IPS-15b (cell line): ENCODE measurements around the gene SPIB.

Source experiments
- H3K27me3 ChIP-seq: one replicate; pipeline ENCODE4 v1.6.1; 2013; ENCODE audit warnings: low read length; ENCODE audit not compliant: control insufficient read depth, insufficient read depth
- H3K36me3 ChIP-seq: one replicate; pipeline ENCODE4 v1.6.1; 2013; ENCODE audit warnings: low read length; ENCODE audit not compliant: control insufficient read depth, insufficient read depth
- H3K4me1 ChIP-seq: one replicate; pipeline ENCODE4 v1.6.1; 2013; ENCODE audit warnings: mild to moderate bottlenecking, low read length; ENCODE audit not compliant: control insufficient read depth, insufficient read depth
- H3K4me3 ChIP-seq: one replicate; pipeline ENCODE4 v1.5.1; 2013; ENCODE audit warnings: low read depth, low read length
- H3K9ac ChIP-seq: one replicate; pipeline ENCODE4 v1.6.1; 2013; ENCODE audit warnings: low read depth, mild to moderate bottlenecking, low read length
- H3K9me3 ChIP-seq: one replicate; pipeline ENCODE4 v1.6.1; 2013; ENCODE audit warnings: mild to moderate bottlenecking, low read length; ENCODE audit not compliant: control insufficient read depth, insufficient read depth

SPIB gene

DNA sequence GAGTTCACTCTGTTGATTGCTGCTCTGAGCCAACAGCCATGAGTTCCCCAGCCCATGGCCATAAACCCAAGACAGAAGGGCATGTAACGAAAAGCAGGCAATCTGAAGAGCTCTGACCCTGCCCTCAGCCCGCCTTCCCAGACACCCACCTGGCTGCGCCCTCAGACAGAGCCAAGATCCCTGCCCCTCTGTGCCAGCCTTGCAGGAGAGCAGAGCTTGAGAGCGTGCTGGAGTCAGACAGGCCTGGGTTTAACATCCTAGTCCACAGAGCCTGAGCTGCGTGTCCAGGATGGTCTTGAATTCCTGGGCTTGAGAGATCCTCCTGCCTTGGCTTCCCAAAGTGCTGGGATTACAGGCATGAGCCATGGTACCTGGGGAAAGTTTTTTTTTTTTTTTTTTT lies 38.6 kb downstream of the SPIB start:
- H3K9me3 ChIP-seq: no peaks in the 10 kb centered on the region
- H3K36me3 ChIP-seq: peaks cover 2% of the 10 kb centered on the region
- H3K4me3 ChIP-seq: no peak overlapping the region
- H3K4me1 ChIP-seq: no peaks in the 10 kb centered on the region
- H3K27me3 ChIP-seq: peaks cover 13% of the 10 kb centered on the region
- no peak overlapping the region for H3K9ac ChIP-seq

DNA sequence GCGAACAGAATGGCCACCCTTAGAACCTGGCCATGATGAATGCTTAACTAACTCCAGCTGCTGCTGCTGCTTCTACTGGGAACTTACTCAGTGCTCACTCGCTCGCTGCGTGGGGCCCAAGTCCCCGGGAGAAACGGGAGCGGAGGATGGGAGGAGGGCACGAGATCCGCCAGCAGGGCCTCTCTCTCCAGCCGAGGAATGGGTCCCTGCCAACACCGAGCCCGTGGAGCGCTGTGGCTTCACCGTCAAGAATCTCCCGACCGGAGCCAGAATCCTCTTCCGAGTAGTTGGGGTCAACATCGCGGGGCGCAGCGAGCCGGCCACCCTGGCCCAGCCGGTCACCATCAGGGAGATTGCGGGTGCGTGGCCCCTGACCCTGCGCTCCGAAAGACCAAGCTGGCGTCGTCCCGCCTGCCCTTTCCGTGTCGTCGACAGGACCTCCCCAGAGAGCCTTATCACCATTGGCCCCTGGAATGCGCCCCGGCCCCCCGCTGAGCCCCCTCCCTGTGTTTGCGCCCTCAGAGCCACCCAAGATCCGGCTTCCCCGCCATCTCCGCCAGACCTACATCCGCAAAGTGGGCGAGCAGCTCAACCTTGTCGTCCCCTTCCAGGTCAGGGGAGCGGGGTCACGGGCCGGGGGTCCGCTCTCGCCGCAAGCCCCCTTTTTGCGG lies 39.8 kb downstream of the SPIB start:
- no peaks in the 10 kb centered on the region for H3K9me3 ChIP-seq
- peaks cover 2% of the 10 kb centered on the region for H3K36me3 ChIP-seq
- H3K4me3 ChIP-seq: peak overlapping the region; percentile 26
- H3K4me1 ChIP-seq: no peaks in the 10 kb centered on the region
- H3K27me3 ChIP-seq: peaks cover 13% of the 10 kb centered on the region
- no peak overlapping the region for H3K9ac ChIP-seq

DNA sequence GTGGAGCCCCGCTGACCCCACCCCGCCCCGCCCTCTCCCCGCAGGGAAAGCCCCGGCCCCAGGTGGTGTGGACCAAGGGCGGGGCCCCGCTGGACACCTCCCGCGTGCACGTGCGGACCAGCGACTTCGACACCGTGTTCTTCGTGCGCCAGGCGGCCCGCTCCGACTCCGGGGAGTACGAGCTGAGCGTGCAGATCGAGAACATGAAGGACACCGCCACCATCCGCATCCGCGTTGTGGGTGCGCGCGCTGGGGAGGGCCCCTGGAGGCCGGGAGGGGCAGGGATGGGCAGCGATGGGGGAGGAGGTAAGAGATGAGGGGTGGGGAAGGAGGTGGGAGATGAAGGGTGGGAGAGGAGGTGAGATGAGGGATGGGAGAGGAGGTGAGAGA lies 40.3 kb downstream of the SPIB start:
- Histone ChIP-seq H3K27me3 (peaks cover 13% of the 10 kb centered on the region), H3K4me3 (no peak overlapping the region), H3K9ac (no peak overlapping the region), H3K9me3 (no peaks in the 10 kb centered on the region), H3K4me1 (no peaks in the 10 kb centered on the region), H3K36me3 (peaks cover 2% of the 10 kb centered on the region)

DNA sequence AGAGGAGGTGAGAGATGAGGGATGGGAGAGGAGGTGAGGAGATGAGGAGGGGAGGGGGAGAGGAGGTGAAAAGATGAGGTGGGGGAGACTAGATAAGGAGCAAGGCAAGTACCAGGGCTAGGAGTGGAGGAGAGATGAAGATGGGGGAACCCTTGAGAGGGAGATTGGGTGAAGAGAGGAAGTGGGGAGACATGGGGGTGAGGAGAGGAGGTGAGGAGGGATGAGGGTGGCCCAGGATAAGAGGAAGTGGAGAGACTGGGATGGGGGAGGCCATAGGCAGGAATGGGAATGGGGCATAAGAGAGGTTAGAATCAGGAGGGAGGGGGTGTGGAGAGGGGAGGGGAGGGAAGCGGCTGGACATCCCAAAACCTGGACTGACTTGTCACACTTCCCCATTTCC lies 40.9 kb downstream of the SPIB start:
- Histone ChIP-seq H3K9me3 (no peaks in the 10 kb centered on the region), H3K4me3 (no peak overlapping the region), H3K4me1 (no peaks in the 10 kb centered on the region), H3K9ac (no peak overlapping the region), H3K27me3 (peaks cover 13% of the 10 kb centered on the region), H3K36me3 (peaks cover 2% of the 10 kb centered on the region)

GRCh38 chr19:50460161-50460765 lies 41.5 kb downstream of the SPIB start:
- H3K4me3 ChIP-seq: no peak overlapping the region
- H3K27me3 ChIP-seq: peaks cover 13% of the 10 kb centered on the region
- peaks cover 2% of the 10 kb centered on the region for H3K36me3 ChIP-seq
- no peaks in the 10 kb centered on the region for H3K4me1 ChIP-seq
- no peaks in the 10 kb centered on the region for H3K9me3 ChIP-seq
- H3K9ac ChIP-seq: no peak overlapping the region

DNA sequence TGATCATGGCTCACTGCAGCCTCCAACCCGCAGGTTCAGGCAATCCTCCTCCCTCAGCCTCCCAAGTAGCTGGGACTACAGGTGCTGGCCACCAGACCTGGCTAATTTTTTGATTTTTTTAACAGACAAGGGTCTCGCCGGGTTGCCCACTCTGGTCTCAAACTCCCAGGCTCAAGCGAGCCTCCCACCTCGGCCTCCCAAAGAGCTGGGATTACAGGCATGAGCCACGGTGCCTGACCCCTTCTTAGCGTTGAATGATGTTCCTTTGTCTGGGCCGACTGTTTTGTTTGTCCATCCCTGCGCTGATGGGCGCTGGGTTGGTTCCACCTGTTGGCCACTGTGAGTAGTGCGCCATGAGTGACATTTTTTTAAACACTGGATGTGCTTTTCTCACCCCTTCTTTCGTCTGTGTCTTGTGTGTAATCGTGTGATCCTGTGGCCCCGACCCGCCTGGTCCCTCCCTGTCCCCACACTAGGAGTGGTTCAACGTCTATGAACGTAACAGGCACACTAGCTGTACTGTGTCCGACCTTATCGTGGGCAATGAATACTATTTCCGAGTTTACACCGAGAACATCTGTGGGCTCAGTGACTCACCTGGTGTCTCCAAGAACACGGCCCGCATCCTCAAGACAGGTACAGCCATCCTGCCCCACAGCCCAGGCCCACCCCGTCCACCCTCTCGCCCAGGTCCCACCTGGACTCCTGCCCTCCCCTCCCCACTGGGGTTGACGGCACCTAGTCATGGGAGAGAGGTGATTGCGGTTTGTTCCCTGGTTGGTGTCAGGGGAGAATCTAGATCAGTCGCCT lies 42.5 kb downstream of the SPIB start:
- H3K9ac ChIP-seq: no peak overlapping the region

GRCh38 chr19:50462970-50463369 lies 44.2 kb downstream of the SPIB start:
- Histone ChIP-seq H3K4me1 (no peaks in the 10 kb centered on the region), H3K9me3 (no peaks in the 10 kb centered on the region), H3K4me3 (no peak overlapping the region), H3K36me3 (peaks cover 2% of the 10 kb centered on the region), H3K27me3 (peaks cover 5% of the 10 kb centered on the region), H3K9ac (no peak overlapping the region)

More for the DNA sequence above, 42.5 kb downstream of the SPIB start:
- H3K4me1 ChIP-seq: no peaks in the 10 kb centered on the region
- no peak overlapping the region for H3K4me3 ChIP-seq
- peaks cover 2% of the 10 kb centered on the region for H3K36me3 ChIP-seq
- peaks cover 13% of the 10 kb centered on the region for H3K27me3 ChIP-seq
- no peaks in the 10 kb centered on the region for H3K9me3 ChIP-seq

GRCh38 chr19:50464348-50464747 lies 45.6 kb downstream of the SPIB start:
- Histone ChIP-seq H3K36me3 (peaks cover 2% of the 10 kb centered on the region), H3K4me3 (no peak overlapping the region), H3K9me3 (no peaks in the 10 kb centered on the region), H3K27me3 (no peaks in the 10 kb centered on the region), H3K4me1 (no peaks in the 10 kb centered on the region), H3K9ac (no peak overlapping the region)

- Histone ChIP-seq H3K9ac (no peak overlapping the region), H3K4me3 (no peak overlapping the region), H3K27me3 (no peaks in the 10 kb centered on the region), H3K4me1 (no peaks in the 10 kb centered on the region), H3K9me3 (no peaks in the 10 kb centered on the region), H3K36me3 (peaks cover 2% of the 10 kb centered on the region)
These were observed 46.3 kb downstream of the SPIB start for GRCh38 chr19:50465000-50465399.

DNA sequence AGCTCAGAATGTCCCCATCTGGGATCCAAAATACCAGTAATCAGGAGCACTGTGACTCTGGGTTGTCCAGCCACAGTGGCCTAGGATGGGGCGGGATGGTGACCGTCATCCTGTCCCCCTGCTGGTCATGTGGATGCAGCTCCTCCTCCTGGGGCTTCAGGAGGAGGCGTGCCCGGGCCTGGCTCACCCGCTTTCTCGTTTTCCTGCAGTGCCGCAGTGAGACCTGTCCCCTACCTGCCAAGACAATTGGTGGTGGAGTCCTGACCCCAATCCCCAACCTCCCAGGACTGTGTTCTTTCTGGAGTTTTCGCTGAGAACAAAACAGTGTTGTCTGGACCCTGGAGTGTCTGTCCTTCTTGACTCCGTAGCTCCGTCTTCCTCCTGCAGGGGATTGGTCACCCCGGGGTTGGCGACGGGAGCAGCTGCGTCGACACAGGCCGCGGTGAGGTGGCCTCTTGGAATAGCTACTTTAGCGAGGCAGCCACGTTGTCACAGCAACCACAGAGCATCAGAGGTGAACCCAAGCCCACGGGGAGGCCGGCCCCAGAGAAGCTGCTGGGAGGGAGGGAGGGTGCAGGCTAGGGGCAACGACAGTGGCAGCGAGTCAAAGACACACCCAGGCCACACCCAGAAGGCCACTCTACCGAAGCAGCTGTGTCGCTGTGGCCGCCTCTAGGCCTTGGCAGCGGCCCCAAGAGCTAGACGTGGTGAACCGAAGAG lies 47.4 kb downstream of the SPIB start:
- H3K9me3 ChIP-seq: no peaks in the 10 kb centered on the region
- H3K4me3 ChIP-seq: no peak overlapping the region
- peaks cover 2% of the 10 kb centered on the region for H3K36me3 ChIP-seq
- no peak overlapping the region for H3K9ac ChIP-seq
- no peaks in the 10 kb centered on the region for H3K27me3 ChIP-seq
- no peaks in the 10 kb centered on the region for H3K4me1 ChIP-seq

GRCh38 chr19:50466706-50467039 lies 47.9 kb downstream of the SPIB start:
- no peak overlapping the region for H3K9ac ChIP-seq
- no peaks in the 10 kb centered on the region for H3K27me3 ChIP-seq
- H3K4me3 ChIP-seq: no peak overlapping the region

More at GRCh38 chr19:50466706-50467039, 47.9 kb downstream of the SPIB start:
- no peaks in the 10 kb centered on the region for H3K9me3 ChIP-seq
- H3K36me3 ChIP-seq: peaks cover 2% of the 10 kb centered on the region
- no peaks in the 10 kb centered on the region for H3K4me1 ChIP-seq
